ENCODE data around the gene PRR19. TPM values are rescaled to one million over a fixed set of nuclear protein-coding genes. Genes with fewer than 3 reads are reported as not detected.
"Not testable (repeated sequence)": the region's sequence is repeated elsewhere in the genome, so short reads cannot be mapped to it uniquely, and the experiment has no call there.

Gene PRR19
- total RNA-seq, 1 donor from 2014 or later, result 0.52 TPM

DNA sequence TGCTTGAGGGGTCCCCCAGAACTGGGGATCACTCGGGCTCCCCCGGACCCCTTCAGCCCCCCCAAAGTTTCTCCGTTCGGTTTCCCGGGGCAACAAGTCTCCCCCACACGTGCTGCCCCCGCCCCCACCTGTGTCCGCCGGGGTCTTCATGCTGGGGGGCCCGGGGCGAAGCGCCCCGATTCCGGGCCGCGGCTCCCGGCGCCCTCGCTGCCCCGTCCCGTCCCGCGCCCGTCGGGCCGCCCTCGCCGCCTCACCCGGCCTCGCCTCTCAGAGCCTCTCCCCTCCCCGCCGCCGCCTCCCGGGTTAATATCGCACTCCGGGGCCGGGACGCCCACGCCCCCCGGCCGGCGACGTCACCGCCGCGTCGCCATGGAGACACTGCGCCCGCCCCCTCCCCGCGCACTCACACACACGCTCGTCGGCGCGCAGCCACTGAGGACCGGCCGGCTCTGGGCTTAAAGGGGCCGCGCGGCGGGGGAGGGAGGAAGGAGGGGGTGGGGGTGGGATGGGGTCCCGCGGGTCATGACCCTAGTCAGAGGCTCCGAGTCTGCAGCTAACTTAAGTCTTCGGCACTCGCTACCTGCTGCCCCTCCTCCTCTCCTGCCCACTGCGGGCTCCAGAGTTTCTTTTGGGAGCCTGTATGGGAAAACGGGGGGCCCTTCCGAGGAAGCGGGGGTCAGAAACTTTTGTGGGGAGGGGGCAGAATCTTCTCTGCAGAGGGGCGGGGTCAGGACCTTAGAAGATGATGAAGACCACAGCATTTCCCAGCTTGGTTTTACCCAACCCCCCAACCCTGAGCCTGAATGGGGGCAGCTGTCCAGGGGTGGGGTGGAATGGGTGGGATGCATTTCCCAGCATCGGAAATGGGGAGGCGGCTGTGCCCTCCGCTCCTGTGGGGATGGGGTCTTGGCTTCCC lies 46.8 kb upstream of the PRR19 start, which contains the start of gene ERF:
Gene ERF (minus strand): TSS at position 279 of the 916 bp plus-strand sequence. CDS start 129 bp downstream, at position 150.
- Histone ChIP-seq H3K27me3 (no peaks in the 10 kb centered on the region), H3K4me3 (peak within 1 kb of the TSS; percentile 98), H3K36me3 (peaks cover under 1% of the 10 kb centered on the region), H3K27ac (peak within 1 kb of the TSS; percentile 97), H3K9me3 (no peaks in the 10 kb centered on the region), H3K4me1 (peaks cover 40% of the 10 kb centered on the region)
- intact Hi-C loops (cut with DNase I), result no loop called here
- TF ChIP-seq, protein P1, sequence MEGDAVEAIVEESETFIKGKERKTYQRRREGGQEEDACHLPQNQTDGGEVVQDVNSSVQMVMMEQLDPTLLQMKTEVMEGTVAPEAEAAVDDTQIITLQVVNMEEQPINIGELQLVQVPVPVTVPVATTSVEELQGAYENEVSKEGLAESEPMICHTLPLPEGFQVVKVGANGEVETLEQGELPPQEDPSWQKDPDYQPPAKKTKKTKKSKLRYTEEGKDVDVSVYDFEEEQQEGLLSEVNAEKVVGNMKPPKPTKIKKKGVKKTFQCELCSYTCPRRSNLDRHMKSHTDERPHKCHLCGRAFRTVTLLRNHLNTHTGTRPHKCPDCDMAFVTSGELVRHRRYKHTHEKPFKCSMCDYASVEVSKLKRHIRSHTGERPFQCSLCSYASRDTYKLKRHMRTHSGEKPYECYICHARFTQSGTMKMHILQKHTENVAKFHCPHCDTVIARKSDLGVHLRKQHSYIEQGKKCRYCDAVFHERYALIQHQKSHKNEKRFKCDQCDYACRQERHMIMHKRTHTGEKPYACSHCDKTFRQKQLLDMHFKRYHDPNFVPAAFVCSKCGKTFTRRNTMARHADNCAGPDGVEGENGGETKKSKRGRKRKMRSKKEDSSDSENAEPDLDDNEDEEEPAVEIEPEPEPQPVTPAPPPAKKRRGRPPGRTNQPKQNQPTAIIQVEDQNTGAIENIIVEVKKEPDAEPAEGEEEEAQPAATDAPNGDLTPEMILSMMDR (IDR thresholded peaks at IDR 0.05), result no peak
- peak; percentile 92 for ATAC-seq
- DNase-seq, result peak; percentile 97

DNA sequence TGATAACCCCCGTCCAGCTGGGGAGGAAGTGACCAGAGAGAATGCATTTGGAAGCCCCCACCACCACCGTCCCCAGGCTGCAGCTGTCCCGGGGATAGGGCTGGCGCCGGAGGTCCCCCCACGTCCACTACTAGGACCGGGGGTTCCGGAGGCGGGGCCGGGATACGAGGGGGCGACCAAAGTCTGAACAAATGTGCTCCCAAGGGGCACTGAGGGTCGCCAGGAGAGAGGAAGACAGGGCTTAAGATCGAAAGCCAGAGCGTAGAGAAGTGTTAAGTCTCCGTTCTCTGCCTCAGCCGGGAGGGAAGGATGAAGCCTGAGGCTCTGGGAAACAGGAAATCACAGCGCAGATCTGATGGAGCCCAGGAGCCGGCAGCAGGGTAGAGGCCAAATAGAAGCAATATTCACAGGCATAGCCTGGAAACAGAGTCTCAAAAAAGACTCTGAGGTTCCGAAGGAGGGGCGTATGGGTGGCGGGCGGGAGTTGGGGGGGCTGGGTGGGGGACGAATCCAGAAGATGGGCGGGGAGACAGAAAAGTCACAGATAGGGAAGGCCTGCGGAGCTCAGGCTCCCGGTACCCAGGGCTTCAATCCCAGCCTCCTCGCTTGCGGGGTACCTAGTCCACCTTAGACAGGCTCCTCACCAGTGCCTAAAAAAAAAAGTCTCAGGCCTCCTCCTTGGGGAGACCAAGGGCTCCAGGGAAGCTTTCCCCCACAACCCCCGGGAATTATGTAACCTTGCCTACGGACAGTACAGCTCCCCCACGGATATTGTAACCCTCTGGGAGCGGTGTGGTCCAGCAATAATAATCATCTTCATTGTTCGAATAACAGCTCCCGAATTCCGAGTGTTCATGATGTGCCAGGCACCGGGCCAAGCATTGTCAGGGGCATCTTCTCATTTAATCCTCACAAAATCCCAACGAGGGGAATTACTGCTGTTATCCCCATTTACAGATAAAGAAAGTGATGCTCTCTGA lies 45.9 kb upstream of the PRR19 start:
- Histone ChIP-seq H3K4me1 (peaks cover 30% of the 10 kb centered on the region), H3K27ac (peak overlapping the region; percentile 97), H3K9me3 (no peaks in the 10 kb centered on the region), H3K36me3 (no peaks in the 10 kb centered on the region), H3K27me3 (no peaks in the 10 kb centered on the region), H3K4me3 (peak overlapping the region; percentile 98)
- DNase-seq, result peak; percentile 73
- intact Hi-C loops (cut with DNase I), result no loop called here
- TF ChIP-seq, protein P1 (IDR thresholded peaks at IDR 0.05), result no peak
- ATAC-seq, result no peak

DNA sequence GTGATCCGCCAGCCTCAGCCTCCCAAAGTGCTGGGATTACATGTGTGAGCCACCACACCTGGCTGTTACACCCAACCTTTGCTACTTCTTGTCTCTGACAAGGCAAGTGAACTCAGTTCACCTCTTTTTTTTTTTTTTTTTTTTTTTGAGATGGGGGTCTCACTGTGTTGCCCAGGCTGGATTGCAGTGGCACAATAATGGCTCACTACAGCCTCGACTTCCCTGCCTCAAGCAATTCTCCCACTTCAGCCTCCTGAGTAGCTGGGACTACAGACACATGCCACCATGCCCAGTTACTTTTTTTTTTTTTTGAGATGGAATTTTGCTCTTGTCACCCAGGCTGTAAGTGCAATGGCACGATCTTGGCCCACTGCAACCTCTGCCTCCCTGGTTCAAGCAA lies 44.1 kb upstream of the PRR19 start:
- H3K27ac ChIP-seq; H3K4me3 ChIP-seq; H3K36me3 ChIP-seq; DNase-seq; H3K9me3 ChIP-seq; H3K27me3 ChIP-seq; intact Hi-C loops (cut with DNase I); ATAC-seq: not testable (repeated sequence)
- peaks cover 14% of the 10 kb centered on the region for H3K4me1 ChIP-seq

DNA sequence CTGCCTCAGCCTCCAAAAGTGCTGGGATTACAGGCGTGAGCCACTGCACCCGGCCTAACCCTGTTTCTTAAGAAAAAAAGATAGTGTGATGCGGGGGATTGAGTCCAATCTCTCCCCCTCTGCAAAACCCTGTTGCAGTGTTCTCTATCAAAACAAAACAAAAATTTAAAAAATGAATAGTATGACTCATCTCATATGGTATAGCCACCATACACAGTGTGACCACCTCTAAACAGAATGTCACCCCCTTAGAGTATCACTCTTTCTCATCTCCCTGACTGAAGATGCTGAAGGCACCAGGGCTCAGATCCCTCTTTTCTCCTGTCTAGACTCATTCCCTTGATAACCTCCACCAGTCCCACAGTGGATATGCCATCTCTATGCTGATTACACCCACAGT lies 40.2 kb upstream of the PRR19 start:
- no peaks in the 10 kb centered on the region for H3K27me3 ChIP-seq
- intact Hi-C loops (cut with DNase I), result no loop called here
- H3K36me3 ChIP-seq, result no peaks in the 10 kb centered on the region
- TF ChIP-seq, protein P1 (IDR thresholded peaks at IDR 0.05), result no peak
- ATAC-seq (no peak), DNase-seq (no peak)
- no peak overlapping the region for H3K27ac ChIP-seq
- no peaks in the 10 kb centered on the region for H3K9me3 ChIP-seq
- H3K4me3 ChIP-seq, result no peak overlapping the region
- no peaks in the 10 kb centered on the region for H3K4me1 ChIP-seq

DNA sequence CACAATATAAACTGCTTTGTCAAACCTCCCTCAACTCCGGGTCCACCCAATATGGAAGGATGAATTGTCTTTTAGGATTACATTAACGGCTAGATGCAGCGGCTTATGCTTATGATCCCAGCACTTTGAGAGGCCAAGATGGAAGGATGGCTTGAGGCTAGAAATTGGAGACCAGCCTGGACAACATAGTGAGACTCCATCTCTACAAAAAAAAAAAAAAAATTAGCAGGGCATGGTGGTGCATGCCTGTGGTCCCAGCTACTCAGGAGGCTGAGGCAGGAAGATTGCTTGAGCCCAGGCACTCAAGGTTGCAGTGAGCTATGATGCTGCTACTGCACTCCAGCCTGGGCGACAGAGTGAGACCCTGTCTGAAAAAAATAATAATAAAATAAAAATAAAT lies 35.8 kb upstream of the PRR19 start:
- DNase-seq; H3K4me3 ChIP-seq; ATAC-seq; H3K27ac ChIP-seq; H3K27me3 ChIP-seq; intact Hi-C loops (cut with DNase I); H3K9me3 ChIP-seq; H3K36me3 ChIP-seq: not testable (repeated sequence)
- peaks cover 19% of the 10 kb centered on the region for H3K4me1 ChIP-seq

DNA sequence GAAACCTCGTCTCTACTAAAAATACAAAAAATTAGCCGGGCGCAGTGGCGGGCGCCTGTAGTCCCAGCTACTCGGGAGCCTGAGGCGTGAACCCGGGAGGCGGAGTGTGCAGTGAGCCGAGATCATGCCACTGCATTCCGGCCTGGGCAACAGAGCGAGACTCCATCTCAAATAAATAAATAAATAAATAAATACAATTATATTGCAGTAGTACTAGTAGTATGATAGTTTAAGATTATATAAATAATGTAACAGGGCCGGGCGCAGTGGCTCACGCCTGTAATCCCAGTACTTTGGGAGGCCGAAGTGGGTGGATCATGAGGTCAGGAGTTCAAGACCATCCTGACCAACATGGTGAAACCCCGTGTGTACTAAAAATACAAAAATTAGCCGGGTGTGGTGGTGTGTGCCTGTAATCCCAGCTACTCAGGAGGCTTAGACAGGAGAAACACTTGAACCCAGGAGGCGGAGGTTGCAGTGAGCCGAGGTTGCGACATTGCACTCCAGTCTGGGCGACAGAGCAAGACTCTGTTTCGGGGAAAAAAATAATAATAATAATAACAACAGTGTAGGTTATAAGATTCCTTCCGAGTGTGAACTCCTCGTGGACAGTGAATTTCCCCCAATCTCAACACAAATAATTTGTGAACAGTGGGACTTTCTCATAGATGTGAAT lies 34.9 kb upstream of the PRR19 start:
- ATAC-seq; H3K27me3 ChIP-seq; H3K9me3 ChIP-seq; DNase-seq; H3K36me3 ChIP-seq; H3K4me3 ChIP-seq; intact Hi-C loops (cut with DNase I): not testable (repeated sequence)
- Histone ChIP-seq H3K27ac (peak overlapping the region; percentile 99), H3K4me1 (peaks cover 25% of the 10 kb centered on the region)

Data from upper lobe of right lung (tissue), 1 donor.